ENCODE results near the gene NOP56. TPM values are rescaled to one million over a fixed set of nuclear protein-coding genes. Genes with fewer than 3 reads are reported as not detected.

NOP56 gene
- total RNA-seq, 2 donors from 2014 or later: 386 to 432 TPM

DNA sequence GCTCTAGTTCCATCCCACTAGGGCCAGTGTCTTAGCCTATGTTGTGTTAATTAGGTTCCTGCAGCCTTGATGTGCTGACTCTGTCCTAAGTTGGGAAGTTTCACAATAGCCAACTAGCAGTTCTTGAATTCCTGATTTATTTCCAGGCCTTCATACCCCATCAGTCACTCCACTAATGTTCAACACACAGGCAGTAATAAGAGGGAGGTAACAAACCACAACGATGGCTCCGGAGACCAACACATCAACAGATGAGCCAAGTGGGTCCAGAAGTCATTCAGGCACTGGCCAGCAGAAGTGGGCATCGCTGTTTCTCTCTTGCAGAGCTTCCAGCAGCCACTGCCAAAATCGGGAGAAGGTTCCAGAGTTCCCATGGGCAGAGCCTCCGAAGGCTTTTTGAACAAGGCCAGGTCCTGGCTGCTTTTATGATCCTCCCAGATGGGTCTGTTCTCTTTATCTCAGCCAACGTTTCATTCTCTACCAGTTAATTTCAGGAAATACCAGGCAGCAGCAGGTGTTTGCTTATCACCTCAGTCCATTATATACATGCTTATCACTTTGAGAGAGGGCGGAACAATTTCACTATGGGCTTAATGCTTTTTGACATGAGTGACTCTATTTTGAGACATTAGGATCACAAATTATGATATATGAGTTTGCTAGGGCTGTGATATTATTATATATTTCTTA lies 48.5 kb upstream of the NOP56 start:
- Mint-ChIP-seq H3K27me3 (ENCODE audit: insufficient read depth) (peaks cover 14% of the 10 kb centered on the region), H3K4me1 (no peaks in the 10 kb centered on the region), H3K9me3 (peaks cover 30% of the 10 kb centered on the region), H3K36me3 (ENCODE audit: low read depth) (peaks cover 3% of the 10 kb centered on the region), H3K4me3 (no peak overlapping the region), H3K27ac (no peak overlapping the region)
- DNase-seq: no peak
- no peak overlapping the region for H3K27ac ChIP-seq (ENCODE audit: low read depth, low read length)
- 84 to 85% methylated on average over 6 to 7 of the region's 7 CpGs for WGBS, 2 experiments (ENCODE audit: insufficient coverage in 1 of 2, insufficient read length in 1 of 2)
- H3K36me3 ChIP-seq (ENCODE audit: control insufficient read depth, insufficient read depth, low read length): no peaks in the 10 kb centered on the region
- peaks cover 17% of the 10 kb centered on the region for H3K9me3 ChIP-seq (ENCODE audit: control insufficient read depth, low read length)
- no peak overlapping the region for H3K9ac ChIP-seq (ENCODE audit: extremely low read depth, low read length, poor library complexity, severe bottlenecking)
- TF ChIP-seq, protein P1, sequence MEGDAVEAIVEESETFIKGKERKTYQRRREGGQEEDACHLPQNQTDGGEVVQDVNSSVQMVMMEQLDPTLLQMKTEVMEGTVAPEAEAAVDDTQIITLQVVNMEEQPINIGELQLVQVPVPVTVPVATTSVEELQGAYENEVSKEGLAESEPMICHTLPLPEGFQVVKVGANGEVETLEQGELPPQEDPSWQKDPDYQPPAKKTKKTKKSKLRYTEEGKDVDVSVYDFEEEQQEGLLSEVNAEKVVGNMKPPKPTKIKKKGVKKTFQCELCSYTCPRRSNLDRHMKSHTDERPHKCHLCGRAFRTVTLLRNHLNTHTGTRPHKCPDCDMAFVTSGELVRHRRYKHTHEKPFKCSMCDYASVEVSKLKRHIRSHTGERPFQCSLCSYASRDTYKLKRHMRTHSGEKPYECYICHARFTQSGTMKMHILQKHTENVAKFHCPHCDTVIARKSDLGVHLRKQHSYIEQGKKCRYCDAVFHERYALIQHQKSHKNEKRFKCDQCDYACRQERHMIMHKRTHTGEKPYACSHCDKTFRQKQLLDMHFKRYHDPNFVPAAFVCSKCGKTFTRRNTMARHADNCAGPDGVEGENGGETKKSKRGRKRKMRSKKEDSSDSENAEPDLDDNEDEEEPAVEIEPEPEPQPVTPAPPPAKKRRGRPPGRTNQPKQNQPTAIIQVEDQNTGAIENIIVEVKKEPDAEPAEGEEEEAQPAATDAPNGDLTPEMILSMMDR (conservative IDR thresholded peaks at IDR 0.05): no peak
- H3K4me1 ChIP-seq (ENCODE audit: control insufficient read depth, insufficient read depth, low read length): no peaks in the 10 kb centered on the region
- H3K27me3 ChIP-seq (ENCODE audit: control insufficient read depth, insufficient read depth, low read length, poor library complexity, severe bottlenecking): no peaks in the 10 kb centered on the region
- H3K4me3 ChIP-seq (ENCODE audit: low read length): no peak overlapping the region

DNA sequence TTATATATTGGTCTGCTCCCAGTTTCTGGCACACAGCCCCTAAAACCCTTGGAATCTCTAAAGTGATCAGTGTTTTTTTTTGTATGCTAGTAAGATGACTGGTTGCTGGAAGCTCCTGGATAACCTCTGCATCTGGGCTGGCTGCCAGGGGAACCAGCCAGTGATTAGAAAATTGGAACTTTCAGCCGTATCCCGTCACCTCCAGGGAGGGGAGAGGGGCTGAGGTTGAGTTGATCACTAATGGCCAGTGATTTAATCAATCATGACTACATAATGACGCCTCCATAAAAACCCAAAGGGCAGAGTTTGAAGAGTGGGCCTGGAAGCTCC lies 48.0 kb upstream of the NOP56 start:
- H3K27ac Mint-ChIP-seq: no peak overlapping the region

DNA sequence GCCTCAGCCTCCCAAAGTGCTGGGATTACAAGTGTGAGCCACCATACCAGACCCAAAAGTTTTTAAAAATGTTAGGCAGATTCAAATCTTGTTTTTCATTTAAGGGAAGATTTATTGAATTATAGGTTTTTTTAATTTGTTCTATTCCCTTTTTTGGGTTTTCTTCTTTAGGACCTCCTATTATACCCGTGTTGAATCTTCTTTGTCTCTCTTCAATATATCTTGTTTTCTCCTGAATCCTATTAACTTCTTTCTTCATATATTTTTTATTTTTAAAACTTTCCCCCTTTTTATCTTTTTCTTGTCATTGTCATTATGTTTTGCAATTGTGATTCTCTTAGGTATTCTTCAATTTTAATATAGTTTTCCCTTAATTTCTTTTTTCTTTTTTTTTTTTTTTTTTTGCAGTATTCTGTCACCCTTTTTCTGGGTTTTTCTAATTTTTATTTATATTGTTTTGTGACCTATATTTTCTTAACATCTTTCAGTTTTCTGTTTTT lies 45.9 kb upstream of the NOP56 start:
- H3K27ac ChIP-seq (ENCODE audit: low read depth, low read length): no peak overlapping the region
- Mint-ChIP-seq H3K4me1 (no peaks in the 10 kb centered on the region), H3K27me3 (ENCODE audit: insufficient read depth) (peaks cover 26% of the 10 kb centered on the region), H3K4me3 (no peak overlapping the region), H3K36me3 (ENCODE audit: low read depth) (peaks cover 3% of the 10 kb centered on the region), H3K27ac (no peak overlapping the region), H3K9me3 (peaks cover 30% of the 10 kb centered on the region)
- H3K4me3 ChIP-seq (ENCODE audit: low read length): no peak overlapping the region
- no peak for DNase-seq
- H3K4me1 ChIP-seq (ENCODE audit: control insufficient read depth, insufficient read depth, low read length): no peaks in the 10 kb centered on the region
- no peak overlapping the region for H3K9ac ChIP-seq (ENCODE audit: extremely low read depth, low read length, poor library complexity, severe bottlenecking)
- H3K9me3 ChIP-seq (ENCODE audit: control insufficient read depth, low read length): peaks cover 17% of the 10 kb centered on the region
- H3K36me3 ChIP-seq (ENCODE audit: control insufficient read depth, insufficient read depth, low read length): no peaks in the 10 kb centered on the region
- TF ChIP-seq, protein P1 (conservative IDR thresholded peaks at IDR 0.05): no peak
- H3K27me3 ChIP-seq (ENCODE audit: control insufficient read depth, insufficient read depth, low read length, poor library complexity, severe bottlenecking): peaks cover 3% of the 10 kb centered on the region
- 78% methylated on average over 1 of the region's 1 CpG; no CpG with 5 or more reads in 1 of the 2 experiments for WGBS, 2 experiments (ENCODE audit: insufficient coverage in 1 of 2, insufficient read length in 1 of 2)

More for the DNA sequence above, 48.0 kb upstream of the NOP56 start:
- no peaks in the 10 kb centered on the region for H3K27me3 ChIP-seq (ENCODE audit: control insufficient read depth, insufficient read depth, low read length, poor library complexity, severe bottlenecking)
- no peak overlapping the region for H3K9ac ChIP-seq (ENCODE audit: extremely low read depth, low read length, poor library complexity, severe bottlenecking)
- no peaks in the 10 kb centered on the region for H3K4me1 ChIP-seq (ENCODE audit: control insufficient read depth, insufficient read depth, low read length)
- WGBS, 2 experiments (ENCODE audit: insufficient coverage in 1 of 2, insufficient read length in 1 of 2): 94 to 100% methylated on average over 1 to 3 of the region's 3 CpGs
- Mint-ChIP-seq H3K4me3 (no peak overlapping the region), H3K36me3 (ENCODE audit: low read depth) (peaks cover 3% of the 10 kb centered on the region), H3K9me3 (peaks cover 30% of the 10 kb centered on the region), H3K27me3 (ENCODE audit: insufficient read depth) (peaks cover 18% of the 10 kb centered on the region), H3K4me1 (no peaks in the 10 kb centered on the region)
- H3K9me3 ChIP-seq (ENCODE audit: control insufficient read depth, low read length): peaks cover 17% of the 10 kb centered on the region
- no peak for DNase-seq
- H3K36me3 ChIP-seq (ENCODE audit: control insufficient read depth, insufficient read depth, low read length): no peaks in the 10 kb centered on the region
- H3K27ac ChIP-seq (ENCODE audit: low read depth, low read length): no peak overlapping the region
- H3K4me3 ChIP-seq (ENCODE audit: low read length): no peak overlapping the region
- TF ChIP-seq, protein P1 (conservative IDR thresholded peaks at IDR 0.05): no peak
